GM19043 (cell line): ENCODE results near the gene NHSL1.

Experiments
- ATAC-seq: cut with Tn5 transposase; IDR thresholded peaks from one replicate; pipeline ENCODE4 v1.9.1; 2021; ENCODE audit warnings: low read depth; ENCODE audit not compliant: unreplicated experiment

Gene NHSL1

GRCh38 chr6:138410048-138410735 lies 89.1 kb downstream of the NHSL1 start:
- ATAC-seq, result no peak

- no peak for ATAC-seq
These were observed 92.9 kb downstream of the NHSL1 start for GRCh38 chr6:138406443-138406842.

- no peak for ATAC-seq
These were observed 93.4 kb downstream of the NHSL1 start for GRCh38 chr6:138405816-138406413.

GRCh38 chr6:138404666-138405337 lies 94.5 kb downstream of the NHSL1 start:
- no peak for ATAC-seq

- ATAC-seq, result peak; percentile 90
These were observed 95.3 kb downstream of the NHSL1 start, which contains the start of gene HEBP2 for GRCh38 chr6:138403801-138404665. Gene HEBP2, plus strand, starts transcription at chr6:138404223. Its CDS starts 273 bp downstream, at chr6:138404496.

GRCh38 chr6:138403324-138403800 lies 95.9 kb downstream of the NHSL1 start:
- ATAC-seq, result peak; percentile 15

GRCh38 chr6:138402838-138403187 lies 96.5 kb downstream of the NHSL1 start:
- ATAC-seq, result no peak

GRCh38 chr6:138401960-138402837 lies 97.1 kb downstream of the NHSL1 start:
- no peak for ATAC-seq

- no peak for ATAC-seq
These were observed 99.0 kb downstream of the NHSL1 start for GRCh38 chr6:138400326-138400725.

GRCh38 chr6:138397128-138398122 lies 101.9 kb downstream of the NHSL1 start:
- no peak for ATAC-seq

GRCh38 chr6:138396709-138397108 lies 102.6 kb downstream of the NHSL1 start:
- ATAC-seq, result no peak

- ATAC-seq, result no peak
These were observed 105.2 kb downstream of the NHSL1 start for GRCh38 chr6:138393871-138394783.

GRCh38 chr6:138389551-138389950 lies 109.7 kb downstream of the NHSL1 start:
- no peak for ATAC-seq

- no peak for ATAC-seq
These were observed 111.5 kb downstream of the NHSL1 start for GRCh38 chr6:138387577-138388368.

- ATAC-seq, result no peak
These were observed 112.4 kb downstream of the NHSL1 start for GRCh38 chr6:138386897-138387296.

- ATAC-seq, result no peak
These were observed 115.5 kb downstream of the NHSL1 start for GRCh38 chr6:138383776-138384175.
